Dermis lymphatic vessel endothelial cell (primary cell): ENCODE data around the gene RIPPLY2. TPM values are rescaled to one million over a fixed set of nuclear protein-coding genes. Genes with fewer than 3 reads are reported as not detected.

Experiments
- total RNA-seq: library from RNA; depleted of rRNA; stranded (reverse); fragments of >200 nt; gene quantifications from 2 replicates; pipeline ENCODE4 v1.2.1, GENCODE V29; 2014

The RIPPLY2 gene, protein sequence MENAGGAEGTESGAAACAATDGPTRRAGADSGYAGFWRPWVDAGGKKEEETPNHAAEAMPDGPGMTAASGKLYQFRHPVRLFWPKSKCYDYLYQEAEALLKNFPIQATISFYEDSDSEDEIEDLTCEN
- total RNA-seq: 0.17 TPM in 1 of 2 replicates, not detected in the other

DNA sequence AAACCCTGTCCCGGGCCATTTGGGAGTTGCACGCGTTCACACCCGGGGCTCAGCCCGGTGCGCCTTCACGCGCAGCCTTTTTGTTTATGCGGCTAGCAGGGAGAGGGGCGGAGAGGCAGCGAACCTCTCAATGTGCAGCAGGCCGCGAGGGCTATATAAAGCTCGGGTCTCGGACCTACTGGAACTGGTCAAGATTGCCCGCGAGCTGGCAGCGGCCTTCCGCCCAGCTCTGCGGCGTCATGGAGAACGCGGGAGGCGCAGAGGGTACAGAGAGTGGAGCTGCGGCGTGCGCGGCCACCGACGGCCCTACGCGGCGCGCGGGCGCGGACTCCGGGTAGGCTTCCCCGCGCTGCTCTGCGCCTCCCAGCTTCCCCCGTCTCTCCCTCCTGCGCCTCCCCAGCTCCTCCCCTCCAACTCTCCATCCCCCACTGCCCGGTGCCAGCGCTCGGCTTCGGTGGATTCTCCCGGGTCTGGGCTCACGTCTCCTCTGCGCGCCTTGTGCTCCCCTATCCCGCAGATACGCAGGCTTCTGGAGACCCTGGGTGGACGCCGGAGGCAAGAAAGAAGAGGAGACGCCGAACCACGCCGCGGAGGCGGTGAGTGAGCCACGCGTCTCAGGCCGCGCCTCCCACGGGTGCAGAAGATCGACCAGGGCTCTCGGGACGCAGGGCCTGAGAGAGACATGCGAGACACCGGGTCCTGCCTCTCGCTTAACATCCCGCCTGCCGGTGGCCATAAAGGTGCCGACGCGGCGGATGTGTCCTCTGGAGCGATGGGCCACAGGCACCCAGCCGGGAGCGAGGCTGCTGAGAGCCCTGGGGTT is at the start of gene RIPPLY2:
RIPPLY2 (plus strand) TSS at position 183 of the 823 bp plus-strand sequence; CDS start at position 240, 57 bp downstream.

GRCh38 chr6:83859410-83860358 is 6.5 kb downstream of the RIPPLY2 start, which contains the start of gene CYB5R4:
TSS of gene CYB5R4 (plus strand) at chr6:83859689. CDS start at chr6:83859783, 94 bp downstream.

Other genes with a start within 250 kb of the RIPPLY2 start
- 0.87 and 1.4 TPM in 2 replicates for gene SNAP91, start 144.3 kb upstream of the RIPPLY2 start, total RNA-seq
- 4.5 and 4.9 TPM in 2 replicates for gene CYB5R4, start 6.3 kb downstream of the RIPPLY2 start, total RNA-seq
- 6.4 and 8.9 TPM in 2 replicates for gene MRAP2, start 180.4 kb downstream of the RIPPLY2 start, total RNA-seq